Osteoblast (primary cell): ENCODE measurements around the gene PRSS35. TPM values are rescaled to one million over a fixed set of nuclear protein-coding genes. Genes with fewer than 3 reads are reported as not detected.
"Not testable (repeated sequence)": the region's sequence is repeated elsewhere in the genome, so short reads cannot be mapped to it uniquely, and the experiment has no call there.

Experiments
- DNase-seq: peaks from one replicate; pipeline ENCODE4 v3.0.0; 2011; ENCODE audit warnings: low spot score, mixed read lengths; ENCODE audit not compliant: insufficient read length; ENCODE audit errors: missing footprints
- H2AFZ ChIP-seq: 2 replicates; pipeline ENCODE4 v1.6.0; 2011; ENCODE audit warnings: mild to moderate bottlenecking, low read length
- H3K27ac ChIP-seq: 2 replicates; pipeline ENCODE4 v1.5.1; 2011; ENCODE audit warnings: mild to moderate bottlenecking, low read depth, low read length, moderate library complexity
- H3K27me3 ChIP-seq: 2 replicates; pipeline ENCODE4 v1.6.0; 2012; ENCODE audit warnings: mild to moderate bottlenecking, control low read depth, inconsistent platforms, low read length, moderate library complexity; ENCODE audit not compliant: insufficient read depth
- H3K36me3 ChIP-seq: 2 replicates; pipeline ENCODE4 v1.5.1; 2011; ENCODE audit warnings: mild to moderate bottlenecking, low read length, control low read depth, moderate library complexity; ENCODE audit not compliant: insufficient read depth
- H3K4me1 ChIP-seq: 2 replicates; pipeline ENCODE4 v1.5.1; 2011; ENCODE audit warnings: mild to moderate bottlenecking, low read length, control low read depth, moderate library complexity; ENCODE audit not compliant: insufficient read depth
- H3K4me2 ChIP-seq: 2 replicates; pipeline ENCODE4 v1.6.0; 2011; ENCODE audit warnings: mild to moderate bottlenecking, low read length; ENCODE audit not compliant: insufficient read depth
- H3K4me3 ChIP-seq: fragments of 200-600 bp; sonication (generic); 3 replicates; pipeline ENCODE4 v1.5.1; 2012; ENCODE audit warnings: mild to moderate bottlenecking, low read length, inconsistent platforms; ENCODE audit not compliant: insufficient read depth
- H3K79me2 ChIP-seq: 2 replicates; pipeline ENCODE4 v1.6.0; 2012; ENCODE audit warnings: mild to moderate bottlenecking, low read length, control low read depth, inconsistent platforms; ENCODE audit not compliant: insufficient read depth
- H3K9me3 ChIP-seq: 2 replicates; pipeline ENCODE4 v1.5.1; 2011; ENCODE audit warnings: low read depth, low read length, control low read depth
- H4K20me1 ChIP-seq: 2 replicates; pipeline ENCODE4 v1.6.0; 2012; ENCODE audit warnings: mild to moderate bottlenecking, low read length, control low read depth; ENCODE audit not compliant: insufficient read depth
- total RNA-seq: library from RNA; depleted of rRNA; stranded (reverse); fragments of >200 nt; gene quantifications from 2 replicates; pipeline ENCODE4 v1.2.3, GENCODE V29; 2012
- TF ChIP-seq, protein P1 (sequence below): IDR thresholded peaks from 2 replicates; pipeline ENCODE4 v1.5.1; 2011; ENCODE audit warnings: mild to moderate bottlenecking, low read depth, low read length, moderate library complexity; ENCODE audit errors: extremely low read depth

The PRSS35 gene
- total RNA-seq, 1 donor, result 1.1 TPM

DNA sequence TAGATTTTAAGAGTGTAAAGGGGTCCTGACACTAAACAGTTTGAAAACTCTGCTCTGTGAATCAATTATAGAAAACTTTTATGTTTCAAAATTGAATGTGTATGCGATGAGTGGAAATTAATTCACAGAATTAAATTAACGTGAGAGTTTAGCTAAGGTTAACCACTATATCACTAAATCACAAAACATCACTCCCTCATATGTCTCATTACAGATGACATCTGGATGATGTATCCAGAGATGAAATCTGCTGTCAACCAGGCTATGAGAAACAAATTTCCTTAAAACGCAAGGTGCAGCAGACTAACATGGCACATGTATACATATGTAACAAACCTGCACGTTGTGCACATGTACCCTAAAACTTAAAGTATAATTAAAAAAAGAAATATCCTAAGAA, 27.3 kb downstream of the PRSS35 start:
- Histone ChIP-seq H3K4me1 (no peaks in the 10 kb centered on the region), H4K20me1 (no peaks in the 10 kb centered on the region), H3K27me3 (no peaks in the 10 kb centered on the region), H3K4me3 (no peak overlapping the region), H3K9me3 (no peaks in the 10 kb centered on the region), H3K4me2 (no peak overlapping the region), H3K79me2 (no peaks in the 10 kb centered on the region), H3K27ac (no peak overlapping the region), H2AFZ (no peak overlapping the region), H3K36me3 (no peaks in the 10 kb centered on the region)
- TF ChIP-seq, protein P1, sequence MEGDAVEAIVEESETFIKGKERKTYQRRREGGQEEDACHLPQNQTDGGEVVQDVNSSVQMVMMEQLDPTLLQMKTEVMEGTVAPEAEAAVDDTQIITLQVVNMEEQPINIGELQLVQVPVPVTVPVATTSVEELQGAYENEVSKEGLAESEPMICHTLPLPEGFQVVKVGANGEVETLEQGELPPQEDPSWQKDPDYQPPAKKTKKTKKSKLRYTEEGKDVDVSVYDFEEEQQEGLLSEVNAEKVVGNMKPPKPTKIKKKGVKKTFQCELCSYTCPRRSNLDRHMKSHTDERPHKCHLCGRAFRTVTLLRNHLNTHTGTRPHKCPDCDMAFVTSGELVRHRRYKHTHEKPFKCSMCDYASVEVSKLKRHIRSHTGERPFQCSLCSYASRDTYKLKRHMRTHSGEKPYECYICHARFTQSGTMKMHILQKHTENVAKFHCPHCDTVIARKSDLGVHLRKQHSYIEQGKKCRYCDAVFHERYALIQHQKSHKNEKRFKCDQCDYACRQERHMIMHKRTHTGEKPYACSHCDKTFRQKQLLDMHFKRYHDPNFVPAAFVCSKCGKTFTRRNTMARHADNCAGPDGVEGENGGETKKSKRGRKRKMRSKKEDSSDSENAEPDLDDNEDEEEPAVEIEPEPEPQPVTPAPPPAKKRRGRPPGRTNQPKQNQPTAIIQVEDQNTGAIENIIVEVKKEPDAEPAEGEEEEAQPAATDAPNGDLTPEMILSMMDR, result no peak
- no peak for DNase-seq

GRCh38 chr6:83546636-83547035, 34.3 kb downstream of the PRSS35 start:
- H3K4me3 ChIP-seq, result no peak overlapping the region
- TF ChIP-seq, protein P1, result no peak
- no peaks in the 10 kb centered on the region for H3K4me1 ChIP-seq
- no peak for DNase-seq
- H3K27ac ChIP-seq, result no peak overlapping the region
- no peaks in the 10 kb centered on the region for H3K9me3 ChIP-seq
- no peak overlapping the region for H2AFZ ChIP-seq
- no peaks in the 10 kb centered on the region for H3K79me2 ChIP-seq
- H3K4me2 ChIP-seq, result no peak overlapping the region
- H3K27me3 ChIP-seq, result no peaks in the 10 kb centered on the region
- H3K36me3 ChIP-seq, result no peaks in the 10 kb centered on the region
- no peaks in the 10 kb centered on the region for H4K20me1 ChIP-seq

GRCh38 chr6:83550482-83550881, 38.1 kb downstream of the PRSS35 start:
- H3K27ac ChIP-seq, H4K20me1 ChIP-seq, H2AFZ ChIP-seq, H3K4me1 ChIP-seq, H3K9me3 ChIP-seq, H3K79me2 ChIP-seq, H3K4me3 ChIP-seq, H3K27me3 ChIP-seq, H3K36me3 ChIP-seq, DNase-seq, H3K4me2 ChIP-seq: not testable (repeated sequence)

DNA sequence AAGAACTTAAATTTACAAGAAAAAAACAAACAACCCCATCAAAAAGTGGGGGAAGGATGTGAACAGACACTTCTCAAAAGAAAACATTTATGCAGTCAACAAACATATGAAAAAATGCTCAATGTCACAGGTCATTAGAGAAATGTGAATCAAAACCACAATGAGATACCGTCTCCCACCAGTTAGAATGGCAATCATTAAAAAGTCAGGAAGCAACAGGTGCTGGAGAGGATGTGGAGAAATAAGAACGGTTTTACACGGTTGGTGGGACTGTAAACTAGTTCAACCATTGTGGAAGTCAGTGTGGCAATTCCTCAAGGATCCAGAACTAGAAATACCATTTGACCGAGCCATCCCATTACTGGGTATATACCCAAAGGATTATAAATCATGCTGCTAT, 39.4 kb downstream of the PRSS35 start:
- not testable (repeated sequence) for H3K4me3 ChIP-seq, H3K9me3 ChIP-seq, H3K4me2 ChIP-seq, H2AFZ ChIP-seq, H3K4me1 ChIP-seq, DNase-seq, H3K36me3 ChIP-seq, H4K20me1 ChIP-seq, H3K27me3 ChIP-seq, H3K27ac ChIP-seq, H3K79me2 ChIP-seq

DNA sequence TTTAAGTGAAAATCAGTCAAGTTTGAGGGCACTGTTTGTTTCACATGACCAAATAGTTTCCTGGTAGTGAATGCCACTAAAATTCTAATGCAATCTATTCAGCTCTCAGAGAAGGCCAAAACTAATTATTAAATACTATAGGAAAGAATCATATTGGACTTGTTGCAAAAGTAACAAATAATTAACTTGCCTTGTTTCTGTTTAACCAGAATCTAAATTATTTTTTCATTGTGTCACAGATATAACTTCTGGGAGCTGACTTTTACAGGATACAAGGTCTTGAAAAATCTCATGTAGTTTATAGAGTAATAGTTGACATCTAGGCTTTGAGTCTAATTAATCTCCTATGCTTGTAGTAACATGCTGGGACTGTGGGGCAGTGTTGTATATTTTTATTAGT, 44.5 kb downstream of the PRSS35 start:
- TF ChIP-seq, protein P1, result no peak
- H3K36me3 ChIP-seq, result no peaks in the 10 kb centered on the region
- DNase-seq, result no peak
- H4K20me1 ChIP-seq, result no peaks in the 10 kb centered on the region
- H3K79me2 ChIP-seq, result no peaks in the 10 kb centered on the region
- no peak overlapping the region for H3K27ac ChIP-seq
- H2AFZ ChIP-seq, result no peak overlapping the region
- H3K4me3 ChIP-seq, result no peak overlapping the region
- H3K27me3 ChIP-seq, result peaks cover 2% of the 10 kb centered on the region
- peaks cover 2% of the 10 kb centered on the region for H3K4me1 ChIP-seq
- no peaks in the 10 kb centered on the region for H3K9me3 ChIP-seq
- no peak overlapping the region for H3K4me2 ChIP-seq
